Smooth muscle cell (in vitro differentiated cells): Measurements from ENCODE around the gene PYGM. TPM values are rescaled to one million over a fixed set of nuclear protein-coding genes. Genes with fewer than 3 reads are reported as not detected.

Source experiments
- DNase-seq: peaks from one replicate; lab custom pipeline; 2025; ENCODE audit not compliant: unreplicated experiment; lab: John Stamatoyannopoulos, UW
- H2AFZ ChIP-seq: fragments of 200-600 bp; sonication (generic); 2 replicates; pipeline ENCODE4 v1.6.0; 2016; ENCODE audit warnings: antibody characterized with exemption, low read depth, mild to moderate bottlenecking
- H3F3A ChIP-seq: fragments of 200-600 bp; sonication (generic); 2 replicates; pipeline ENCODE4 v1.6.0; 2017; ENCODE audit warnings: antibody characterized with exemption, low read depth
- H3K27ac ChIP-seq: fragments of 200-600 bp; sonication (generic); 2 replicates; pipeline ENCODE4 v1.5.1; 2016; ENCODE audit warnings: low read depth, mild to moderate bottlenecking
- H3K27me3 ChIP-seq: fragments of 200-600 bp; sonication (generic); 2 replicates; pipeline ENCODE4 v1.6.1; 2016; ENCODE audit warnings: low read depth, mild to moderate bottlenecking
- H3K36me3 ChIP-seq: fragments of 200-600 bp; sonication (generic); 2 replicates; pipeline ENCODE4 v1.5.1; 2016; ENCODE audit warnings: low read depth
- H3K4me1 ChIP-seq: fragments of 200-600 bp; sonication (generic); 2 replicates; pipeline ENCODE4 v1.5.1; 2016; ENCODE audit warnings: low read depth
- H3K4me2 ChIP-seq: fragments of 200-600 bp; sonication (generic); 2 replicates; pipeline ENCODE4 v1.6.0; 2016; ENCODE audit warnings: mild to moderate bottlenecking
- H3K4me3 ChIP-seq: fragments of 200-600 bp; sonication (generic); 2 replicates; pipeline ENCODE4 v1.5.1; 2016; ENCODE audit warnings: mild to moderate bottlenecking
- H3K79me2 ChIP-seq: fragments of 200-600 bp; sonication (generic); 2 replicates; pipeline ENCODE4 v1.6.0; 2016; ENCODE audit warnings: low read depth, mild to moderate bottlenecking
- H3K9ac ChIP-seq: fragments of 200-600 bp; sonication (generic); 2 replicates; pipeline ENCODE4 v1.6.0; 2016; ENCODE audit warnings: low read depth
- H3K9me3 ChIP-seq: fragments of 200-600 bp; sonication (generic); replicated peaks from 2 replicates; pipeline ENCODE4 v1.5.1; 2016; ENCODE audit warnings: low read depth
- H4K20me1 ChIP-seq: fragments of 200-600 bp; sonication (generic); 2 replicates; pipeline ENCODE4 v1.6.0; 2016; ENCODE audit warnings: low read depth
- CTCF ChIP-seq: fragments of 200-600 bp; sonication (generic); IDR thresholded peaks from 2 replicates; pipeline ENCODE4 v1.5.1; 2017; ENCODE audit warnings: borderline replicate concordance, mild to moderate bottlenecking, antibody characterized with exemption; ENCODE audit not compliant: insufficient read depth, poor library complexity, severe bottlenecking
- WGBS: methylation state at CpG from one replicate; pipeline ENCODE4 v1.1.7; 2016; ENCODE audit warnings: low lambda C conversion rate; 5-methylcytosine and 5-hydroxymethylcytosine counted together
- polyA plus RNA-seq: library from polyadenylated mRNA; unstranded; fragments of >200 nt; fragmentation: Nextera tagmentation; extraction: Ambion mirVana; gene quantifications from 2 replicates; pipeline ENCODE4 v1.2.1, GENCODE V29; 2016
- total RNA-seq: library from RNA; depleted of rRNA; stranded (reverse); fragments of >200 nt; gene quantifications from 2 replicates; pipeline ENCODE4 v1.2.3, GENCODE V29; 2014

Gene PYGM
- total and polyA plus RNA-seq, 2 experiments from 2014 or later, result 1.1 to 2.2 TPM

DNA sequence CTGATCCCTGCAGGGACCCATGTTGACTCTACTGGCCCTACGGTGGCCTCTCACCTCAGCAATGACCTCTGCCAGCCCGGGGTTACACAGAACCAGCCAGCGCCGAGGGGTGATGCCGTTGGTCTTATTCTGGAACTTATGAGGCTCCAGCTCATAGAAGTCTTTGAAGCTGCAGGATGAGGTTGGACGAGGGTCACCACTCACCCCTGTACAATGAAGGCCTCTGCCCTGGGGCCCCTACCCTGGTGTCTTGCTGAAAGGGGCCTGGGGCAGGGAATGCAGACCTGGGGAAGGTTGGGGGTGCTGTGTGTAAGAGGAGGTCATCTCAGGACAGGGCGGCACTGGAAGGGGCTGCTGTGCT lies 6.8 kb downstream of the PYGM start:
- Histone ChIP-seq H3F3A (no peaks in the 10 kb centered on the region), H3K4me1 (no peaks in the 10 kb centered on the region), H3K4me3 (no peak overlapping the region), H3K9me3 (no peaks in the 10 kb centered on the region), H3K27ac (no peak overlapping the region), H2AFZ (no peak overlapping the region), H3K4me2 (no peak overlapping the region), H3K9ac (no peak overlapping the region), H4K20me1 (no peaks in the 10 kb centered on the region), H3K79me2 (no peaks in the 10 kb centered on the region), H3K36me3 (no peaks in the 10 kb centered on the region), H3K27me3 (no peaks in the 10 kb centered on the region)
- DNase-seq, result no peak
- 96% methylated on average over 7 of the region's 7 CpGs for whole genome bisulfite sequencing
- no peak for TF ChIP-seq CTCF

DNA sequence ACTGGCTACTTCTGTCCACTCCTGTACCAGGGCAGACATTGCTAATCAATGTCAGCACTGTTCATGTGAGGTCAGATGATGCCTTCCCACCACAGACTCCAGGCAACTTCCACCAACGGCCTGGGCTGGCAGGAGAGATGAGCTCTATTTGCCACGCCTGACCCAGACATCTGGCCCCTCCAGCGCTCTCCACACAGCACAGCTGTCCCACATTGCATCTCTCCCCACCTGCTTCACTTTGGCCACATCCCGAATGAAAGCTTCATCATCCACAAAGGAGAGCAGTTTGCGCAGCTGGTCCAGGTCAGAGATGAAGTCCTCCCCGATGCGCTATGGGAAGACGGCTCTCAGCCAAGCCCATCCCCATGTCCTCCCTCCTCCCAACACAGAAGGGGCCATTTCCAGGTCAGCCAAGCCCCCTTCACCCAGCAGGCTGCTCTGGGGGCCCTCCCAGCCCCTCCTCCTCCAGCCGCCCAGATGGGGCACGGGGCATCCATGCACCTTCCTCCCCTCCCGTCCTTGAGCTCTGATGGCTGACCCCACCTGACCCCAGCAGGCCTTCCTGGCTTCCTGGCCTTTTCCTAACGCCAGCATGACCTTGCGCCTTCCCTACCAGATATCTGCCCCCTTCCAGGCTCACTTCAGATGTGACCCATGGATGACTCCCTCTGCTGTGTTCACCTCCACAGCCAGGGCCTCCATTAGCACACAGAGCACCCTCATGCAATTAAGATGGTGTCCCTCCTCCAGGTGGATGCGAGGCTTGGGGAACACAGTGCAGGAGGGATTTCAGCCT lies 7.4 kb downstream of the PYGM start:
- WGBS, result 94% methylated on average over 14 of the region's 14 CpGs
- no peak overlapping the region for H3K9ac ChIP-seq
- no peak overlapping the region for H3K27ac ChIP-seq

GRCh38 chr11:64751580-64751979 lies 8.2 kb downstream of the PYGM start:
- 95% methylated on average over 9 of the region's 9 CpGs for WGBS
- Histone ChIP-seq H4K20me1 (no peaks in the 10 kb centered on the region), H3K27ac (no peak overlapping the region), H3F3A (no peaks in the 10 kb centered on the region), H3K4me3 (no peak overlapping the region), H3K79me2 (no peaks in the 10 kb centered on the region), H3K4me1 (no peaks in the 10 kb centered on the region), H3K9ac (no peak overlapping the region), H3K9me3 (no peaks in the 10 kb centered on the region), H3K4me2 (no peak overlapping the region), H2AFZ (no peak overlapping the region), H3K36me3 (no peaks in the 10 kb centered on the region), H3K27me3 (no peaks in the 10 kb centered on the region)
- no peak for DNase-seq
- TF ChIP-seq CTCF, result no peak

More for the DNA sequence above, 7.4 kb downstream of the PYGM start:
- no peaks in the 10 kb centered on the region for H3K79me2 ChIP-seq
- H3K4me1 ChIP-seq, result no peaks in the 10 kb centered on the region
- no peak for DNase-seq
- no peaks in the 10 kb centered on the region for H3K9me3 ChIP-seq
- H3K36me3 ChIP-seq, result no peaks in the 10 kb centered on the region
- H3K4me3 ChIP-seq, result no peak overlapping the region
- H3F3A ChIP-seq, result no peaks in the 10 kb centered on the region
- TF ChIP-seq CTCF, result no peak
- H3K27me3 ChIP-seq, result no peaks in the 10 kb centered on the region
- no peak overlapping the region for H3K4me2 ChIP-seq
- H2AFZ ChIP-seq, result no peak overlapping the region
- H4K20me1 ChIP-seq, result no peaks in the 10 kb centered on the region

GRCh38 chr11:64751136-64751535 lies 8.6 kb downstream of the PYGM start:
- H3K79me2 ChIP-seq, result no peaks in the 10 kb centered on the region

More at GRCh38 chr11:64751136-64751535, 8.6 kb downstream of the PYGM start:
- Histone ChIP-seq H3K27me3 (no peaks in the 10 kb centered on the region), H3K27ac (no peak overlapping the region), H3K4me1 (no peaks in the 10 kb centered on the region), H3K4me3 (no peak overlapping the region), H3F3A (no peaks in the 10 kb centered on the region), H3K4me2 (no peak overlapping the region), H2AFZ (no peak overlapping the region), H3K9me3 (no peaks in the 10 kb centered on the region), H4K20me1 (no peaks in the 10 kb centered on the region), H3K36me3 (no peaks in the 10 kb centered on the region), H3K9ac (no peak overlapping the region)
- TF ChIP-seq CTCF, result no peak
- no peak for DNase-seq
- WGBS, result 93% methylated on average over 9 of the region's 9 CpGs
